Measurements from ENCODE around the gene INHBA.
A peak's percentile ranks its signal among the peaks of the same experiment; 100 is the strongest.

INHBA gene

DNA sequence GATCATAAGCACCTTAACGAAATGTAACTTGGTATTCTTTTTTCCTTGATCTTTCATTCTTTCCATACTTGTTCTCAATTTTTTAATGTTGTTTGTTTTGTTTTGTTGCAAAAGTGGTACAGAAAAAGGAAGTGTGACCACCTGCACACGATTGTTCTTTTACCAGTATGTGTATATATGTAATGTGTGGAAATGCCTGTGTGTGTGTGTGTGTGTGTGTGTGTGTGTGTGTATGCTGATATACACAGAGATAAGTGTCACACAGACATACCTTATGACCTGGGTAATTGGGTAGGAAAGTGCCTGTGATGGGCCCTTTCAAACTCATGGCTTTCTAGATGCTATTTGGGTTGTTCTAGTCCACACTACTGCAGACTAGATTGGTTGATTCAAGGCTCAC, 14.0 kb downstream of the INHBA start:
- DNase-seq (ENCODE audit: low spot score): no peak

DNA sequence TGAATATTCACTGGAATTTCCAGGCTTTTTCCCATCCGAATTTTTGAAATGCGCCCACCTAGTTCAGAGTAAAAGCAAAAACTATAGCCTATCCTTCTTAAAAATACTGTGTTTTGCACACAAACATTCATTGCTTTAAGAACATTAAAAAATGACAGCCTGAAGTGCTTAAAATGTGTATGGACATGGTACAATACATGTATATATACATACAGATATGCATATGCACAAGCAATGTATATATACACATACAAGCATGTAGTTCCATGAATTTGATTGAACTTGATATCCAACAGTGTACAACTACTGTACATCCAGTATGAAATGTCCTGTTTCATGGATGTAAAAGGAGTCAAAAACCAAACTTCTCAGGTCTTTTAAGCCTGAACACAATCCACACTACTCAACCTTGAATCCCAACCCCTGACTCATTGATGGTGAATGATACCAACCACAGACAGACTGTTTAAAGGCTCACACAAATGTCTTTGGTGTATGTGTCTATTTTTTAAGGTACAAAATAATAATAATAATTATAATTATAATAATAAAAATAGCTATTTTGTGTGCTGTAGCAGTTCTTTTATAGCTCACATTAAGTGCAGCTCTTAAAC, 14.8 kb downstream of the INHBA start:
- DNase-seq (ENCODE audit: low spot score): no peak

DNA sequence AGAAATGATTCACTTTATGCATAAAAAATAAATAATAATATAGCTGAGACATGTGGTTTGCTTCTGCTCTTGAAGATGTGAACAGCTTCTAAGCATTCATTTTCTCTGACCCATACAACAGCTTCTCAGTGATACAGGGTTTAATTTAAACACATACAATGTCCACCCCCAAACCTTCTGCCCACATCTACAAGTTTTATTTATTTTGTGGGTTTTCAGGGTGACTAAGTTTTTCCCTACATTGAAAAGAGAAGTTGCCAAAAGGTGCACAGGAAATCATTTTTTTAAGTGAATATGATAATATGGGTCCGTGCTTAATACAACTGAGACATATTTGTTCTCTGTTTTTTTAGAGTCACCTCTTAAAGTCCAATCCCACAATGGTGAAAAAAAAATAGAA, 17.2 kb downstream of the INHBA start:
- DNase-seq (ENCODE audit: low spot score): no peak

DNA sequence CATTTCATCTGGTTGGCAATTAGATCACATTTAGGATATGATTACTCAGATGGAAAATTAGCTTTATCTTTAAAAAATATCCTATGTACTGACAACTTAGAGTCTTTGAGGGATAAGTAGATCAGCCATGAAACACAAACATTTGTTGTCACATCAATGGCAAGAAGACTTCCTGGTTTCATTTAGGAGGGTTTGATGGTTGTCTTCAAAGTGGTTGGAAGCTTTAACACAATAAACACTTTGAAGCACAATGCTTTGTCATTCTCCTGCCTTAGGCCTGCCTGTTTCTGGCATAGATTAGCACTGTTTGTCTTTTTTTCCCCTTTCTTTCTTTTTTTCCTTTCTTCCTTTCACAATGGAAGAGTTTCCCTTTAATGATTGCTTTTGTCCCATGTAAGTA, 20.5 kb downstream of the INHBA start:
- DNase-seq (ENCODE audit: low spot score): no peak

DNA sequence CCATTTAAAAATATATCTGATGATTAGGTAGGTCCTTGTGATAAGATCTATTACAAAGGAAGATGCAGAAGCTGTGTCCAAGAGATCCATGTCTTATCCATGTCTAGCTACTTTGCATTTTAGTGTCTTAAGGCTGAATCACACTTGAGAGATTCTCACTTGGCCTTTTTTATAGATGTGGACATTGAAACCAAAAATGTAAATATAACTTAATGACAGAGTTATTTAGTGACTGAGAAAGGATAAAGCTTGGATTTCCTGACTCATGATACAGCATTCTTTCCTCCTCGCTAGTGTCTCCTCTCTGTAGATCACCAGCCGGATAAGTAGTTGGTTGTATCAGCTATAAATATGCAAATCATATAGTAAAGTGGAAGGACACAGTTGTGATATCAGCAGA, 23.3 kb downstream of the INHBA start:
- no peak for DNase-seq (ENCODE audit: low spot score)

DNA sequence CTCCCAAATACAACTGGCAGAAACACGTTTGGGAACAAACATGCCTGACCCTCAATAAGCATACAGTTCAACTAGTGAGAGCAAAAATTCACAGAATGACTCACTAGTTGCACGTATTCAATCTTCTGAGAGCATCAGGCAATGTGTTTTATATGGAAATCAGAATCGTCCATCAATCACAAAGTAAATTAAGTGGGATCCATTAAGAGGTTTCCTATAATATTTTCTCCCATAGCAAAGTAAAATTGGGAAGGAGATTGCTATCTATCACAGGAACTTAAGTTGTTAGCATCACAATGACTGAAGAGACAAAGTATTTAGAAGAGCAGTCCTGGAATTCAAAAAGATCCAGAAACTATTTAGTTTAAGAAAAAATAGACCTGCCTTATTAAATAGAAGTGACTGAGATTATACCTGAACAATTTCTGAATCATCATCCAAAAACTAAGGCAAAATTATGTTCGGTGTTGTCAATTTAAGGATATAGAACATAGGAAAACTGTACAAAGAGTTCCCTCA, 28.3 kb downstream of the INHBA start:
- no peak for DNase-seq (ENCODE audit: low spot score)

DNA sequence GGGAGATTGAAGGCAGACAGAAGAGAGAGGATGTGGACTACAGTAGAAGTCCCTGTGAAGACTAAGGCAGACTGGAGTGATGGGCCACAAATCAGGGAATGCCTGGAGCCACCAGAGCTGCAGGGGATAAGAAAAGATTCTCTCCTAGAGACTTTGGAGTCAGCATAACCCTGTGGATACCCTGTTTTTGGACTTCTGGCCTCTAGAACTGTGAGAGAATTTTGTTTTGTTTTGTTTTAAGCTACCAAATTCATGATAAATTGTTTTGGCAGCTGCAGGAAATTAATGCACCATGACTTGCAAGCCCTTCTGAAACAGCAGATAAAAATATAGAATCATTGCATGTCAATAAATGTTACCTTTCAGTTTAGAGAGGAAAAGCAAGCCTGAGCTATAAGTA, 41.3 kb downstream of the INHBA start:
- DNase-seq (ENCODE audit: low spot score): no peak

DNA sequence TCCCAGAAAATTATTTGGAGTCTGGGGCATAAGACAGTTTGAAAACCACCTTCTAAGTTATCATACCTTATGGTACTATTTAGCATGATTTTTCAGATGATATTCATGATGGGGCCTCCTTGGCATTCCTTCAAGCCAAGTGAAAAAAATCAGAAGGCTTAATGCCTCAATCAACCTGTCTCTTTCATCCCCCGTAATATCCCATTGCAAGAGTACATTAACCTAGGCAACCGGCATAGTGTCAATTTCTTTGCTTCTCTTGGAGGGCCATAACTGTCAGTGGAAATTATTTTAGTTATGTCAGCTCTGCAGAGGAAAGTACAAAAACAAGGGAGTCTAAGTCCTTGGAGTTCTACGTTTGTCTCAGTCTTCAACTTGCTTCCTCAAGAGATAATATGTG, 43.4 kb downstream of the INHBA start:
- no peak for DNase-seq (ENCODE audit: low spot score)

DNA sequence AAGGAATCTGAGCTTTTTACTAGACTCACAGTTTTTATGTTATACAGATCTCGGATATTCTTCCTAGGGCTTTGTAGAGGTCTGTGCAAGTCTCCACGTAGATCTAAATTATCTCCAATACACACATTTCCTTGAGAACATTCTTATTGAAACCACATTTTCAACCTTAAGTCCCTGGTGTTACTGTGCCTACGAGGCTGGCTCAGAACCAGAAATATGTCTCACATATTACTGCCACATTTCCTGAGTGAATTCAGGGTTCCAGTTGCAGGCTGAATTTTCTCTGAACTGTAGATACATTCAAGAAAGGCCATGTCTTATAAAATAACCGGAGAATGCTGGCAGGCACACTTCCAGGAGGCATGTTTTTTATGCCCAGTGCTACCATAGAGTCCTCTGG, 46.5 kb downstream of the INHBA start:
- peak; percentile 25 for DNase-seq (ENCODE audit: low spot score)

DNA sequence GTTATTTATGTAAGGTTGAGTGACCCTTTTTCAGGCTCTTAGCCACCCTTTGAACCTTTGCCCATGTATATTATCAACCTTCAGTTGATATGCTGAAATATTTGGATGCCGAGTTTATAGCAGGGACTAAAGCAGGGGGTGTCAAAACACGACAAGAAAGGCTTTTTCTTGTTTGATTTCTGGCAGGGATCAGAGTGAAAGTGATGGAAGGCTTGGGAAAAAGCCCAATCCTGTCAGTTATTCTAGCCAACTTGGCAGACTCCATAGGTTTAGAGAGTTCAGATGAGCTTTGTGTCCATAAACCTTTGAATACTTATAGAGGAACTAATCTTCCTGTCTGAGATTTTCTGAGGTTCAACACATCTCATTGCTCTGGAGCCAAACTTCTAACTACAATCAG, 47.5 kb downstream of the INHBA start:
- DNase-seq (ENCODE audit: low spot score): no peak

DNA sequence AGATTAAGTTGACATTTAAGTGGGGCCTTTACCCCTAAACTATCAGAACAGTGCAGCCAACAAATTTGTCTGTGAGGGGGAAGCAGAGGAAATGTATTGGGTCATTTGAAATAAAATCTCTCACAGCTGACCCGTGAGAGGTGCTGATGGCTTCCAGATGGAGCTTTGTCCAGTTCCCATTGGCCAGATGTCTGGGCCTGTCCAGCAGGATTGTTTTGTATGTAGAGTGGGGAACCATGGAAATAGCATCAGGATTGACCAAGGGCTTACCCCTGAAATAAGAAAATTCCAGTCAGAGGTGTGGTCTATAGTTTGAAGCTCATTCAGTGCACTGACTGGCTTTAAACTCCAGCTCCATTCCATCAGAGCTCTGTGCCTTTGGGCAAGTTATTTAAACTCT, 50.6 kb downstream of the INHBA start:
- peak; percentile 32 for DNase-seq (ENCODE audit: low spot score)

DNA sequence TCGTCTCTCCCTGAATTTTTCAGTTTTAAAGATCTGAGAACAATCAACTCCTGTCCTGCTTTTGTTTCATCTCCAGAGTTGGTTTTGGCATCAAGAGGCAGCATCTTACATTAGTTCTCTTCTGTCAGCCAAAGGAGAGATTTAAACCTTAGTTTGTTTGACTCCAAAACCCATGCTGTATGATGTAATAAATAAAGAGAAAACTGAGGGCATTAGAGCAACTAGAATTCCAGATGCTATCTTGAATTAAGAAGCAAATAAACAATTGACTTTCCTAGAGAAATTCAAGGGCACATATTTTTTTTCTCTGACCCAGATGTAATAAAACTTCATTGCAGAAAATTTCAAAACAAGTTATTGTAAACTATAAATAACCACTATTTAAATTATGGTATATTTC, 54.4 kb downstream of the INHBA start:
- DNase-seq (ENCODE audit: low spot score): no peak

DNA sequence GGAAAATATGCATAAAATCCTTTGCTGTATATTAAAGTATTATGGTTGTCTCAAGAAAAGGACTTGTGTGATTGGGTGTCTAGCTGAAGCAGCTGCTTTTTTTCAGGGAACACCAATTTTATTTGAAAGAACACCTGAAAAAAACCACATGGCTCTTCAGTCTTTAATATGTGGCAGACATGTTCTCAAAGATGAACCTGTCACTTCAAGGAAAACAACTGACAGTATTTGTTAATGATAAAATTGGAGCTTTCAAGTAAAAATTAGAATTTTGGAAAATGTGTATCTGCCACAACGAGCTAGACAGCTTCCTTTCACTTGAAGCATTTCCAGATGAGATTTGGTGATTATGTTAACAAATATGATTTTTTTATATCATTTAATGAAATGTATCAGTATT, 59.3 kb downstream of the INHBA start:
- no peak for DNase-seq (ENCODE audit: low spot score)

DNA sequence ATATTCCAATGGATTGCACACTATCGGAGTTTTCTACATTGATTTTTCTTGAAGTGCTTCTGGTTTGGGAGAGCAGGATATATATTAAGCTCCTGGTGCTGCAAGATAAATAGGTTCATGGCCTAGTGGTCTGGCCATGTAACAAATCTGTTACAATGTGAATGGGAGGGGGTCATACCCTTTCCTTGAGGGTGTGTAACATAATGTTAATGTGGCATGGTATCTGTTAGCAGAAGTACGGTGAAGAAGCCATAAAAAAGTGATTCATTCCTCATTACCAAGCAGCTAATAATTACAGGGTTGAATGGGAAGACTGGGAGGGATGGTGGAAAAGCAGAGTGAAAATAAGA, 61.2 kb downstream of the INHBA start:
- no peak for DNase-seq (ENCODE audit: low spot score)

DNA sequence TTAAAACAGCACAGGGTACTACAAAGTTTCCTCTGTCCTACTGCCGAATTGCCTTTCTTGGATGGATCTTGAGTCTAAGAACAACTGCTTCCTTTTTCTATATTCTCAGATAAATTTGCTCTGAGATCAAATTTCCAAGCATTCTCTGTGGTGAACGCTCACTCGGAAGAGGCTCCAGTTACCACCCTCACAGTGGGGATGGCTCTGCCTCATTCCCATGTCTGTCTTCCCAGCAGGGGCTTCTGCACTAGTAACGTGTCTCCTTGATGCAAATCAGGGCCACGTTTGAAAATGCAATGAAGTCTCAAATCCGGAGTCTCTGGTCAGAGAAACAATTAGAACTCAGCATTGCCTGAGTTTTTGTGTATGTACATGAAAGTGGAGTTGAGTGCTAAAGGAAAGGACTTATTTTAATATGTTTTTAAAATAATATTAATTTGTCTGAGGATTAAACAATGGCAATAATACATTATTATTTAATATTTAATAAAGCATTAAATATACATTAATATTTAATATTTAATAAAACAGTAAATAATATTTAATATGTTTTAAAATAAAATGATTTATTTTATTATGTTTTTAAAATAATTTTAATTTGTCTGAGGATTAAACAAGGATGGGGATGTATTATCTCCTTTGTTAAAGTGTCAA, 61.8 kb downstream of the INHBA start:
- DNase-seq (ENCODE audit: low spot score): no peak

DNA sequence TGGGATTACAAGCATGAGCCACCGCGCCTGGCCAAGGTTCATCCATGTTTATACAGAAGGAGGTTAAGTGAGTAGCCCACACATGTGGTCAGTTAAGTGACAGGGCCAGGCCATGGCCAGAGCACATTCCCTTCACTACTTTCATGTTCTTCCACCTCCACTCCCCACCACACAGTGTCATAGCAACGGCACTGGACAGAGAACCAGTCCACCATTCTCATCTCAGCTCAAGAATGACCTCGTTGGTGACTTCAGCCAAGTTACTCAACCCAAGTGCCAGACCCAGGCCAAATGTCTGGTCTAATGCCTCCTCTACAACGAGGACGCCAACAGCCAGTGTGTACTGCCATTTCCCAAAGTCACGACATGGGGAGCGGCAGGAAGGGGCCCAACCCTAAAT, 62.4 kb downstream of the INHBA start:
- DNase-seq (ENCODE audit: low spot score): no peak

DNA sequence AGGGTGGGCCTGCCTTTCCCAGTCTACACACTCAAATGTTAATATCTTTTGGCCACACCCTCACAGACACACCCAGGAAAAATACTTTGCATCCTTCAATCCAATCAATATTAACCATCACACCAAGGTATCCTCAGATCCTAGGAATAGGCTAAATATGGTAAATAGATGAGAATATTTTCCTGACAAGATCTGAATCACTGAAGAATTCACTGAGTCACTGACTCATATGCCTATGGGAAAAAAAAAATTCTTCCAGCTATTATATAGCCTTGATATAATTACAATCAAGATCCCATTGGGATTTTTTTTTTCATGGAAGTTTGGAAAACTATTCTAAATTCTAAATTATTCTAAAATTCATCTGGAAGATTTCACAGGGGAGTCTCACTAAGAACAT, 65.8 kb downstream of the INHBA start:
- no peak for DNase-seq (ENCODE audit: low spot score)

Data from AG20443 (cell line).